ENCODE results near the gene SLC24A1. TPM values are rescaled to one million over a fixed set of nuclear protein-coding genes. Genes with fewer than 3 reads are reported as not detected.

SLC24A1 gene
- total and polyA plus RNA-seq, 7 experiments from 2014 or later, result 1.9 to 5.6 (median 4.5) TPM

DNA sequence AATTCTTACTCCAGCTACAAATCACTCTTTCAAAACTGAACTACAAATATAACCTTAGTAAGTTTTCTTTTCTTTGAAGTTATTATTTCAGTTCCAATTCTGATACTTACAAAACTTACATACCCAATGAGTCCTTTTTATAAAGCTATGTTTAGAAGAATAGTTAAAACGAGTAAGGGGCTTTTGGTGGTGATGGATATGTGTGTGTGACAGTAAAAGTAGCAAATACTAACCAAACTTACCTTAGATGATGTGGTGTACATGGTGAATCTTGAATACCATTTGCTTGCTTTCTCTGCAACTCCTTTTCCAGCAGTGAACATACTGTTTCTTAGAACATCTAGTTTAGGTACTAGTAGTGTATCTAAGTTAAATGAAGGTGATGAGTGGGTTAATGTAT is 68.4 kb downstream of the SLC24A1 start:
- no peaks in the 10 kb centered on the region for H3K4me1 ChIP-seq (ENCODE audit: control insufficient read depth in 2 of 2, insufficient read depth in 2 of 2, low read length in 2 of 2)
- CTCF ChIA-PET, result interaction anchor here (0.6 kb wide), 1 partner anchor 194 kb away, joined by 4 read pairs; no protein-coding TSS in a partner anchor
- H3K27me3 ChIP-seq (ENCODE audit: control insufficient read depth in 2 of 2, insufficient read depth in 2 of 2, low read length in 2 of 2), result no peaks in the 10 kb centered on the region
- POLR2A ChIA-PET, result no interaction called here
- H3K27ac ChIP-seq (ENCODE audit: low read depth, low read length), result no peak overlapping the region
- Mint-ChIP-seq H3K4me1 (peaks cover 0 to 5% (median 0%) of the 10 kb centered on the region in 7 donors), H3K4me3 (no peak overlapping the region), H3K36me3 (peaks cover 19 to 69% (median 61%) of the 10 kb centered on the region in 5 donors), H3K27me3 (no peaks in the 10 kb centered on the region), H3K9me3 (peaks cover 0 to 24% (median 1%) of the 10 kb centered on the region in 11 donors), H3K27ac (no peak overlapping the region)
- no peak overlapping the region for H3K4me3 ChIP-seq (ENCODE audit: low read length)
- DNase-seq (no peak), ATAC-seq (no peak)
- intact Hi-C loops (cut with micrococcal nuclease), result no loop called here
- H3K36me3 ChIP-seq (ENCODE audit: control insufficient read depth in 2 of 3, insufficient read depth in 3 of 3, low read length in 3 of 3), result peaks cover 5 to 47% (median 31%) of the 10 kb centered on the region in 3 experiments
- H3K9me3 ChIP-seq (ENCODE audit: control insufficient read depth in 2 of 3, low read length in 3 of 3), result no peaks in the 10 kb centered on the region

DNA sequence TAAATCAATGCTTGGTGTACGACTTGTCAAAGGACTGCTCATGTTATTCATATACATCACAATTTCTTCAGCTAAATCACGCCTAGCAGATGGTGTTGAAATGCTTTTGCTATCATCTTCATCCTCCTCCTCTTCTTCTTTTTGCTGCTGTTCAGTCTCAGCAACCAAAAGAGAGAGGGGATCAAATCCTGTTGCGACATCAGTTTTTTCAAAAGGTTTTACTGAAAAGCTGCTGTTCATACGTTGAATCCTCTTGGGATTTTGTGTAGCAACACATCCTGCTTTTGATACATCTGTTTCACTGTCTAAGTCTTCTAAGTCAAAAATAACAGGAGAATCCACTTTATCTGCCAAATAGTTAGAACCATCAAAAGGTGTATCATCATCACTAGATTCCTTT is 69.0 kb downstream of the SLC24A1 start:
- CTCF ChIA-PET, result no interaction called here
- peaks cover 5 to 47% (median 34%) of the 10 kb centered on the region in 3 experiments for H3K36me3 ChIP-seq (ENCODE audit: control insufficient read depth in 2 of 3, insufficient read depth in 3 of 3, low read length in 3 of 3)
- peaks cover 0 to 24% (median 1%) of the 10 kb centered on the region in 11 donors for H3K9me3 Mint-ChIP-seq
- H3K9me3 ChIP-seq (ENCODE audit: control insufficient read depth in 2 of 3, low read length in 3 of 3), result no peaks in the 10 kb centered on the region
- H3K4me3 ChIP-seq (ENCODE audit: low read length), result no peak overlapping the region
- no peak for ATAC-seq
- peaks cover 19 to 69% (median 61%) of the 10 kb centered on the region in 5 donors for H3K36me3 Mint-ChIP-seq
- H3K4me3 Mint-ChIP-seq, result no peak overlapping the region
- H3K27me3 Mint-ChIP-seq, result no peaks in the 10 kb centered on the region
- H3K27ac Mint-ChIP-seq, result no peak overlapping the region
- no peaks in the 10 kb centered on the region for H3K4me1 ChIP-seq (ENCODE audit: control insufficient read depth in 2 of 2, insufficient read depth in 2 of 2, low read length in 2 of 2)
- POLR2A ChIA-PET, result no interaction called here
- no peak for DNase-seq
- intact Hi-C loops (cut with micrococcal nuclease), result no loop called here
- no peak overlapping the region for H3K27ac ChIP-seq (ENCODE audit: low read depth, low read length)
- H3K4me1 Mint-ChIP-seq, result peaks cover 0 to 5% (median 0%) of the 10 kb centered on the region in 7 donors
- no peaks in the 10 kb centered on the region for H3K27me3 ChIP-seq (ENCODE audit: control insufficient read depth in 2 of 2, insufficient read depth in 2 of 2, low read length in 2 of 2)

DNA sequence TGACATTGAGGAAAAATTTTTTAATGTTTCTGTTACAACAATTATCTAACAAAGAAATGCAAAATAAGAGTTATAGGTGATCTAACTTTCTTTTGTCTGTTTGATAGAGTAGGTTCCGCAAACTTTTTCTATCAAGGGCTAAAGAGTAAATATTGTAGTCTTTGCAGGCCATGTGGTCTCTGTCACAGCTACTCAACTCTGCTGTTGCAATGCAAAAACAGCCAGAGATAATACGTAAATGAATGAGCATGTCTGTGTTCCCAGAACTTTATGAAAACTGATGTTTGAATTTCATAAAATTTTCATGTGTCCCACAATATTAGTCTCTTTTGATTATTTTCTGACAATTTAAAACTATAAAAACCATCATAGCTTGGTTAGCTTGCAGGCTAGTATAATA is 73.3 kb downstream of the SLC24A1 start:
- Mint-ChIP-seq H3K36me3 (peaks cover 15 to 48% (median 33%) of the 10 kb centered on the region in 5 donors), H3K4me3 (no peak overlapping the region), H3K4me1 (no peaks in the 10 kb centered on the region), H3K27ac (no peak overlapping the region), H3K9me3 (no peaks in the 10 kb centered on the region), H3K27me3 (no peaks in the 10 kb centered on the region)
- no peaks in the 10 kb centered on the region for H3K9me3 ChIP-seq (ENCODE audit: control insufficient read depth in 2 of 3, low read length in 3 of 3)
- POLR2A ChIA-PET, result no interaction called here
- intact Hi-C loops (cut with micrococcal nuclease), result no loop called here
- ATAC-seq (no peak), DNase-seq (no peak)
- H3K27me3 ChIP-seq (ENCODE audit: control insufficient read depth in 2 of 2, insufficient read depth in 2 of 2, low read length in 2 of 2), result no peaks in the 10 kb centered on the region
- H3K4me3 ChIP-seq (ENCODE audit: low read length), result no peak overlapping the region
- CTCF ChIA-PET, result interaction anchor here (0.7 kb wide), 1 partner anchor 78 kb away, joined by 3 read pairs; no protein-coding TSS in a partner anchor
- H3K36me3 ChIP-seq (ENCODE audit: control insufficient read depth in 2 of 3, insufficient read depth in 3 of 3, low read length in 3 of 3), result peaks cover 5 to 51% (median 36%) of the 10 kb centered on the region in 3 experiments
- H3K4me1 ChIP-seq (ENCODE audit: control insufficient read depth in 2 of 2, insufficient read depth in 2 of 2, low read length in 2 of 2), result no peaks in the 10 kb centered on the region
- H3K27ac ChIP-seq (ENCODE audit: low read depth, low read length), result no peak overlapping the region

Other genes with a start within 250 kb of the SLC24A1 start
- not detected for gene IGDCC3, start 243.9 kb upstream of the SLC24A1 start, total RNA-seq
- not detected for gene IGDCC3, start 243.9 kb upstream of the SLC24A1 start, polyA plus RNA-seq
- gene IGDCC4, start 199.0 kb upstream of the SLC24A1 start, total RNA-seq, result under 1 TPM in 4 of 5 experiments, not detected in 1; 0.08 to 0.34 (median 0.14) TPM
- under 1 TPM in 1 of 2 donors, not detected in 1; 0.12 TPM for gene IGDCC4, start 199.0 kb upstream of the SLC24A1 start, polyA plus RNA-seq
- 10 to 100 TPM; 38.4 to 54.6 (median 40.8) TPM for gene DPP8, start 104.2 kb upstream of the SLC24A1 start, total RNA-seq
- 10 to 100 TPM; 40.2 to 48.3 TPM for gene DPP8, start 104.2 kb upstream of the SLC24A1 start, polyA plus RNA-seq
- 10 to 100 TPM; 18.3 to 30.0 (median 23.9) TPM for gene HACD3, start 91.5 kb upstream of the SLC24A1 start, total RNA-seq
- 10 to 100 TPM; 29.6 to 34.4 TPM for gene HACD3, start 91.5 kb upstream of the SLC24A1 start, polyA plus RNA-seq
- gene INTS14, start 10.8 kb upstream of the SLC24A1 start, total RNA-seq, result 10 to 100 TPM; 19.1 to 38.3 (median 35.9) TPM
- 10 to 100 TPM; 16.0 to 35.0 TPM for gene INTS14, start 10.8 kb upstream of the SLC24A1 start, polyA plus RNA-seq
- 10 to 100 TPM; 40.0 to 67.9 (median 64.6) TPM for gene DENND4A, start 170.4 kb downstream of the SLC24A1 start, total RNA-seq
- gene DENND4A, start 170.4 kb downstream of the SLC24A1 start, polyA plus RNA-seq, result 10 to 100 TPM; 14.1 to 14.9 TPM
- 100 to 1,000 TPM in 2 of 5 experiments, 10 to 100 TPM in 3; 80.9 to 201 (median 88.7) TPM for gene RAB11A, start 247.6 kb downstream of the SLC24A1 start, total RNA-seq
- gene RAB11A, start 247.6 kb downstream of the SLC24A1 start, polyA plus RNA-seq, result 100 to 1,000 TPM; 213 to 224 TPM